HEK293T (cell line): ENCODE data around the gene UBE2G2.

ENCODE experiments used
- CTCF ChIA-PET: fragments of 350-600 bp; formaldehyde crosslinking; extraction: SDS; loops from one replicate; lab custom pipeline; 2021; ENCODE audit warnings: antibody characterized with exemption, inconsistent platforms; lab: Yijun Ruan, JAX
- POLR2A ChIA-PET: fragments of 350-600 bp; formaldehyde crosslinking; extraction: SDS; loops from one replicate; lab custom pipeline; 2020; ENCODE audit warnings: antibody characterized with exemption, inconsistent platforms; lab: Yijun Ruan, JAX
- DNase-seq: peaks from one replicate; pipeline ENCODE4 v3.0.0; 2012; ENCODE audit warnings: mixed read lengths; ENCODE audit errors: extremely low spot score
- ARNT ChIP-seq: fragments of 450-650 bp; IDR thresholded peaks from 2 replicates; pipeline ENCODE4 v1.6.1; 2017; ENCODE audit warnings: mild to moderate bottlenecking
- BHLHE40 ChIP-seq: fragments of 450-650 bp; IDR thresholded peaks from 2 replicates; pipeline ENCODE4 v1.6.1; 2016; ENCODE audit warnings: mild to moderate bottlenecking, moderate library complexity, borderline replicate concordance
- CTBP1 ChIP-seq: fragments of 450-650 bp; IDR thresholded peaks from 2 replicates; pipeline ENCODE4 v1.6.1; 2016; ENCODE audit warnings: borderline replicate concordance
- ELF4 ChIP-seq: fragments of 450-650 bp; IDR thresholded peaks from 2 replicates; pipeline ENCODE4 v1.6.1; 2017; ENCODE audit warnings: antibody characterized with exemption
- FOXA1 ChIP-seq: fragments of 450-650 bp; IDR thresholded peaks from 2 replicates; pipeline ENCODE4 v1.6.1; 2016; ENCODE audit warnings: mild to moderate bottlenecking
- FOXK2 ChIP-seq: fragments of 450-650 bp; IDR thresholded peaks from 2 replicates; pipeline ENCODE4 v1.6.1; 2016; ENCODE audit warnings: mild to moderate bottlenecking
- FOXM1 ChIP-seq: fragments of 450-650 bp; IDR thresholded peaks from 2 replicates; pipeline ENCODE4 v1.6.1; 2017; ENCODE audit warnings: mild to moderate bottlenecking, borderline replicate concordance
- HDGF ChIP-seq: fragments of 450-650 bp; IDR thresholded peaks from 2 replicates; pipeline ENCODE4 v1.6.1; 2017; ENCODE audit warnings: antibody characterized with exemption, borderline replicate concordance
- L3MBTL2 ChIP-seq: fragments of 450-650 bp; conservative IDR thresholded peaks from 2 replicates; pipeline ENCODE4 v1.6.1; 2016; ENCODE audit warnings: mild to moderate bottlenecking
- LEF1 ChIP-seq: fragments of 450-650 bp; IDR thresholded peaks from 2 replicates; pipeline ENCODE4 v1.6.1; 2017; ENCODE audit warnings: mild to moderate bottlenecking, borderline replicate concordance
- NFRKB ChIP-seq: fragments of 450-650 bp; IDR thresholded peaks from 2 replicates; pipeline ENCODE4 v1.6.1; 2016; ENCODE audit warnings: mild to moderate bottlenecking, moderate library complexity
- PKNOX1 ChIP-seq: fragments of 450-650 bp; IDR thresholded peaks from 2 replicates; pipeline ENCODE4 v1.6.1; 2016
- SP1 ChIP-seq: fragments of 450-650 bp; IDR thresholded peaks from 2 replicates; pipeline ENCODE4 v1.6.1; 2017
- SUZ12 ChIP-seq: fragments of 450-650 bp; IDR thresholded peaks from 2 replicates; pipeline ENCODE4 v1.6.1; 2016; ENCODE audit warnings: mild to moderate bottlenecking
- TARDBP ChIP-seq: fragments of 450-650 bp; IDR thresholded peaks from 2 replicates; pipeline ENCODE4 v1.6.1; 2016
- ZNF384 ChIP-seq: fragments of 450-650 bp; IDR thresholded peaks from 2 replicates; pipeline ENCODE4 v1.6.1; 2016

The UBE2G2 gene

GRCh38 chr21:44757731-44758130, 43.9 kb downstream of the UBE2G2 start:
- CTCF ChIA-PET = no interaction called here

GRCh38 chr21:44756423-44757185, 45.0 kb downstream of the UBE2G2 start:
- CTCF ChIA-PET = interaction anchor here (0.6 kb wide), 1 partner anchor 520 kb away, joined by 3 read pairs; no protein-coding TSS in a partner anchor
- DNase-seq = no peak
- POLR2A ChIA-PET = no interaction called here
- TF ChIP-seq FOXM1 = no peak
- TF ChIP-seq LEF1 = no peak
- TF ChIP-seq HDGF = no peak
- TF ChIP-seq FOXA1 = no peak
- no peak for TF ChIP-seq PKNOX1
- no peak for TF ChIP-seq SUZ12
- no peak for TF ChIP-seq CTBP1
- no peak for TF ChIP-seq SP1
- no peak for TF ChIP-seq TARDBP
- no peak for TF ChIP-seq ELF4
- TF ChIP-seq ARNT = no peak
- TF ChIP-seq BHLHE40 = no peak
- no peak for TF ChIP-seq FOXK2

More at GRCh38 chr21:44757731-44758130, 43.9 kb downstream of the UBE2G2 start:
- TF ChIP-seq TARDBP (no peak), ARNT (no peak), PKNOX1 (no peak), FOXM1 (no peak), FOXK2 (no peak), ZNF384 (no peak), LEF1 (no peak), CTBP1 (no peak), ELF4 (no peak), HDGF (no peak)
- POLR2A ChIA-PET = interaction anchor here (1.2 kb wide), 1 partner anchor 10 kb away, joined by 3 read pairs; no protein-coding TSS in a partner anchor
- DNase-seq = no peak

DNA sequence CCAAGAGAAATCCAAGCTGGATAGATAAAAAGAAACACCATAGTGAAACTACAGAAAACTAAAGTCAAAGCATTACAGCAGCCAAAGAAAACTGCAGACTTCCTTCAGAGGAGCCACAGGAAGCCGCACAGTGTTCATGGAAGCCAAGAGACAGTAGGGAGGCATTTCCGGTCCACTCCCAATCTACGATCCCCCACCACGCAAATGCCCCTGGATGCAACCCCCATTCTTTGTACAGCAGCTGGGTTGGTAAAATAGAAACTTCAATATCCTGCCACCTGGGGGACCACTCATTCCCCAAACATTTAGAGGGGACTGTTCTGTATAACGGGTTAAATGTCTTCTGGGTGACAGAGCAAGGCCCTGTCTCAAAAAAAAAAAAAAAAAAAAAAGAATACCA, 46.4 kb downstream of the UBE2G2 start:
- TF ChIP-seq BHLHE40 (no peak), PKNOX1 (no peak), FOXK2 (no peak), ELF4 (no peak), HDGF (no peak), NFRKB (no peak), FOXM1 (no peak), L3MBTL2 (no peak), ARNT (no peak), SUZ12 (no peak), FOXA1 (no peak), CTBP1 (no peak), ZNF384 (no peak)
- no peak for DNase-seq
- ChIA-PET CTCF (interaction anchor here (0.6 kb wide), 1 partner anchor 24 kb away, joined by 4 read pairs; no protein-coding TSS in a partner anchor), POLR2A (no interaction called here)

DNA sequence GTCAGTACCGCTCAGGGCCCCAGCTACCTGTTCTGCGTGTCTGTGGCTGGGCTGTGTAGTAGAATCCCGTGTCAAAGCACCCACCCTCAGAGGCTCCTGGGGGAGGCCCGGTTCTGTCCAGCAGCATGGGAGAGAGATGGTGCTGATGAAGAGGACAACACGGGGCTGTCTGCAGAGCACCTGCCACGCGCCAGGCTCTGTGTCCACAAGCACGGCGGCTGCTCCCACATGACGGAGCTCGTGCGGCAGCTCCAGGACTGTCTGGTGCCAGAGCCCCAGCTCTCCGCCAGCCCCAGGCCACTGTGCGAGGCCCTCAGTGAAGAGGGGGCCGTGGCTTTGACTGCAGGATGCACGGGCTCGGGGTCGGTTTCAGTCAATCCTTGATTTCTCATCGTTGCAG, 48.3 kb downstream of the UBE2G2 start:
- POLR2A ChIA-PET = no interaction called here
- TF ChIP-seq L3MBTL2 = no peak
- no peak for TF ChIP-seq BHLHE40
- TF ChIP-seq CTBP1 = no peak
- TF ChIP-seq FOXK2 = no peak
- TF ChIP-seq ARNT = no peak
- TF ChIP-seq PKNOX1 = no peak
- CTCF ChIA-PET = interaction anchor here (1.6 kb wide), 1 partner anchor 11 kb away, joined by 3 read pairs; no protein-coding TSS in a partner anchor
- no peak for DNase-seq

DNA sequence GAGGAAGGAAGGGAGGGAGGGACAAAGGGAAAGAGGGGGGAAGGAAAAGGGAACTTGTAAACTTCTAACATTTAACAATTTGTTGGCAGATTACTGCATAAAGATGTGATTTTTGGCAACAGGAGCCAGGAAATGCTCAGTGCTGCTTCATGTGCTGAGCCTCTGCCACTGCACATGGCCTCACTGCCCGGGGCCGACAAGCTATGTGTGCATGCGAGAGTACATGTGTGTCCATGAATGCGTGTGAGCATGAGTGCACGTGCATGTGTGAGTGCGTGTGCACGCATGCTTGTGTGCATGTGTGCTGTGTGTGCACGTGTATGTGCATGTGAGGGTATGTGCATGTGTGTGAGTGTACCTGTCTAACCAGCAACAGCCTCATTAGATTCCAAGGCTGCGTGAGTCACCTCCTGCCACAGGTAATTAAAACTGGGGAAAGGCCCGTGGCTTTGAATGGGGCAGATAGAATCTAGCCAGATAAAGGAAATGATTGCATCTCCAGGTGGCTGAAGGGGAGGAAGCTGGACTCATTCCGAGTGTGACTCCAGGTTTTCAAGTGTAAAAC, 48.9 kb downstream of the UBE2G2 start:
- DNase-seq = no peak
- POLR2A ChIA-PET = no interaction called here
- CTCF ChIA-PET = interaction anchor here (1.6 kb wide), 1 partner anchor 10 kb away, joined by 3 read pairs; no protein-coding TSS in a partner anchor
- no peak for TF ChIP-seq L3MBTL2
- no peak for TF ChIP-seq FOXA1
